HEK293 (cell line): ENCODE results near the gene IRF8.

ENCODE experiments used
- CTCF ChIA-PET: fragments of 350-600 bp; formaldehyde crosslinking; extraction: SDS; loops from one replicate; lab custom pipeline; 2021; ENCODE audit warnings: antibody characterized with exemption; lab: Yijun Ruan, JAX
- POLR2A ChIA-PET: fragments of 300-600 bp; formaldehyde crosslinking; extraction: SDS; loops from one replicate; lab custom pipeline; 2020; ENCODE audit warnings: antibody characterized with exemption, inconsistent platforms; lab: Yijun Ruan, JAX
- H3K27ac ChIP-seq: fragments of 200-500 bp; sonication (Bioruptor generic); 2 replicates; pipeline ENCODE4 v1.5.1; 2014; ENCODE audit warnings: low read depth, low read length, control low read depth, inconsistent platforms; ENCODE audit errors: extremely low read depth
- H3K36me3 ChIP-seq, 2 experiments: fragments of 200-500 bp in 1 of 2; sonication (Bioruptor generic) in 1 of 2; 1 replicate in 1 of 2; 2 replicates in 1 of 2; pipeline ENCODE4 v1.5.1; 2014 to 2017; ENCODE audit warnings: inconsistent platforms in 2 of 2, low read length in 2 of 2; ENCODE audit not compliant: control insufficient read depth in 2 of 2, insufficient read depth in 1 of 2
- H3K4me1 ChIP-seq: fragments of 200-500 bp; sonication (Bioruptor generic); 2 replicates; pipeline ENCODE4 v1.5.1; 2014; ENCODE audit warnings: mild to moderate bottlenecking, low read length, inconsistent platforms; ENCODE audit not compliant: control insufficient read depth, insufficient read depth
- H3K4me3 ChIP-seq: 2 replicates; pipeline ENCODE4 v1.5.1; 2011; ENCODE audit warnings: low read depth, mild to moderate bottlenecking, control low read depth, low read length, moderate library complexity
- H3K9me3 ChIP-seq: fragments of 200-500 bp; sonication (Bioruptor generic); 2 replicates; pipeline ENCODE4 v1.5.1; 2014; ENCODE audit warnings: low read depth, low read length, inconsistent platforms; ENCODE audit not compliant: control insufficient read depth, insufficient read depth
- BCL6B ChIP-seq: fragments of 450-650 bp; formaldehyde crosslinking; IDR thresholded peaks from 2 replicates; pipeline ENCODE4 v1.5.1; 2017; ENCODE audit warnings: missing biosample characterization, missing genetic modification characterization
- CTCF ChIP-seq: fragments of 450-650 bp; formaldehyde crosslinking; IDR thresholded peaks from 2 replicates; pipeline ENCODE4 v1.5.1; 2016; ENCODE audit warnings: missing biosample characterization, missing genetic modification characterization
- HIC1 ChIP-seq: fragments of 450-650 bp; formaldehyde crosslinking; IDR thresholded peaks from 2 replicates; pipeline ENCODE4 v1.5.1; 2016; ENCODE audit warnings: missing biosample characterization, missing genetic modification characterization
- KLF10 ChIP-seq: fragments of 450-650 bp; IDR thresholded peaks from 2 replicates; pipeline ENCODE4 v1.5.1; 2018; ENCODE audit warnings: missing biosample characterization, mild to moderate bottlenecking, missing genetic modification characterization
- REST ChIP-seq: fragments of 450-650 bp; formaldehyde crosslinking; IDR thresholded peaks from 2 replicates; pipeline ENCODE4 v1.5.1; 2016; ENCODE audit warnings: missing biosample characterization, missing genetic modification characterization
- ZEB2 ChIP-seq: fragments of 450-650 bp; formaldehyde crosslinking; IDR thresholded peaks from 2 replicates; pipeline ENCODE4 v1.5.1; 2016; ENCODE audit warnings: missing biosample characterization, missing genetic modification characterization
- ZNF112 ChIP-seq: fragments of 450-650 bp; formaldehyde crosslinking; IDR thresholded peaks from 2 replicates; pipeline ENCODE4 v1.5.0; 2017; ENCODE audit warnings: missing biosample characterization, missing genetic modification characterization
- ZNF311 ChIP-seq: fragments of 450-650 bp; formaldehyde crosslinking; IDR thresholded peaks from 2 replicates; pipeline ENCODE4 v1.5.1; 2017; ENCODE audit warnings: missing biosample characterization, missing genetic modification characterization, borderline replicate concordance
- ZNF513 ChIP-seq: fragments of 450-650 bp; IDR thresholded peaks from 2 replicates; pipeline ENCODE4 v1.5.1; 2018; ENCODE audit warnings: missing biosample characterization, missing genetic modification characterization
- ZNF677 ChIP-seq: fragments of 450-650 bp; IDR thresholded peaks from 2 replicates; pipeline ENCODE4 v1.5.0; 2018; ENCODE audit warnings: missing biosample characterization, mild to moderate bottlenecking, missing genetic modification characterization, moderate library complexity
- TF ChIP-seq, protein P1 (sequence below): fragments of 450-650 bp; formaldehyde crosslinking; IDR thresholded peaks from 2 replicates; pipeline ENCODE4 v1.5.1; 2016; ENCODE audit warnings: missing biosample characterization, missing genetic modification characterization
- TF ChIP-seq, protein P2 (sequence below): fragments of 450-650 bp; formaldehyde crosslinking; IDR thresholded peaks from 2 replicates; pipeline ENCODE4 v1.5.1; 2016; ENCODE audit warnings: missing biosample characterization, missing genetic modification characterization, low read depth
- TF ChIP-seq, protein P3 (sequence below): fragments of 450-650 bp; formaldehyde crosslinking; IDR thresholded peaks from 2 replicates; pipeline ENCODE4 v1.5.1; 2016; ENCODE audit warnings: missing biosample characterization, missing genetic modification characterization, borderline replicate concordance
- TF ChIP-seq, protein P4 (sequence below): fragments of 450-650 bp; formaldehyde crosslinking; IDR thresholded peaks from 2 replicates; pipeline ENCODE4 v1.5.1; 2017; ENCODE audit warnings: missing biosample characterization, missing genetic modification characterization
- TF ChIP-seq, protein P5 (sequence below): fragments of 450-650 bp; formaldehyde crosslinking; IDR thresholded peaks from 2 replicates; pipeline ENCODE4 v1.5.1; 2016; ENCODE audit warnings: missing biosample characterization, missing genetic modification characterization

Gene IRF8

GRCh38 chr16:85927959-85928358 is 29.0 kb downstream of the IRF8 start:
- Histone ChIP-seq H3K27ac (no peak overlapping the region), H3K9me3 (no peaks in the 10 kb centered on the region), H3K4me3 (no peak overlapping the region), H3K36me3 (no peaks in the 10 kb centered on the region), H3K4me1 (no peaks in the 10 kb centered on the region)
- ChIA-PET POLR2A (no interaction called here), CTCF (interaction anchor here (1.2 kb wide), 1 partner anchor 22 kb away, joined by 3 read pairs; no protein-coding TSS in a partner anchor)
- TF ChIP-seq REST (tag by site-specific recombination) (no peak), ZNF311 (tag by site-specific recombination) (no peak), ZNF677 (no peak), ZNF112 (tag by site-specific recombination) (no peak), CTCF (no peak), ZNF513 (tag by site-specific recombination) (no peak), ZEB2 (tag by site-specific recombination) (no peak), BCL6B (tag by site-specific recombination) (no peak), KLF10 (no peak), HIC1 (tag by site-specific recombination) (no peak)
- TF ChIP-seq, protein P1, sequence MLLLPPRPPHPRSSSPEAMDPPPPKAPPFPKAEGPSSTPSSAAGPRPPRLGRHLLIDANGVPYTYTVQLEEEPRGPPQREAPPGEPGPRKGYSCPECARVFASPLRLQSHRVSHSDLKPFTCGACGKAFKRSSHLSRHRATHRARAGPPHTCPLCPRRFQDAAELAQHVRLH: no peak
- TF ChIP-seq, protein P2, sequence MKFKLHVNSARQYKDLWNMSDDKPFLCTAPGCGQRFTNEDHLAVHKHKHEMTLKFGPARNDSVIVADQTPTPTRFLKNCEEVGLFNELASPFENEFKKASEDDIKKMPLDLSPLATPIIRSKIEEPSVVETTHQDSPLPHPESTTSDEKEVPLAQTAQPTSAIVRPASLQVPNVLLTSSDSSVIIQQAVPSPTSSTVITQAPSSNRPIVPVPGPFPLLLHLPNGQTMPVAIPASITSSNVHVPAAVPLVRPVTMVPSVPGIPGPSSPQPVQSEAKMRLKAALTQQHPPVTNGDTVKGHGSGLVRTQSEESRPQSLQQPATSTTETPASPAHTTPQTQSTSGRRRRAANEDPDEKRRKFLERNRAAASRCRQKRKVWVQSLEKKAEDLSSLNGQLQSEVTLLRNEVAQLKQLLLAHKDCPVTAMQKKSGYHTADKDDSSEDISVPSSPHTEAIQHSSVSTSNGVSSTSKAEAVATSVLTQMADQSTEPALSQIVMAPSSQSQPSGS (tag by site-specific recombination): no peak
- TF ChIP-seq, protein P3, sequence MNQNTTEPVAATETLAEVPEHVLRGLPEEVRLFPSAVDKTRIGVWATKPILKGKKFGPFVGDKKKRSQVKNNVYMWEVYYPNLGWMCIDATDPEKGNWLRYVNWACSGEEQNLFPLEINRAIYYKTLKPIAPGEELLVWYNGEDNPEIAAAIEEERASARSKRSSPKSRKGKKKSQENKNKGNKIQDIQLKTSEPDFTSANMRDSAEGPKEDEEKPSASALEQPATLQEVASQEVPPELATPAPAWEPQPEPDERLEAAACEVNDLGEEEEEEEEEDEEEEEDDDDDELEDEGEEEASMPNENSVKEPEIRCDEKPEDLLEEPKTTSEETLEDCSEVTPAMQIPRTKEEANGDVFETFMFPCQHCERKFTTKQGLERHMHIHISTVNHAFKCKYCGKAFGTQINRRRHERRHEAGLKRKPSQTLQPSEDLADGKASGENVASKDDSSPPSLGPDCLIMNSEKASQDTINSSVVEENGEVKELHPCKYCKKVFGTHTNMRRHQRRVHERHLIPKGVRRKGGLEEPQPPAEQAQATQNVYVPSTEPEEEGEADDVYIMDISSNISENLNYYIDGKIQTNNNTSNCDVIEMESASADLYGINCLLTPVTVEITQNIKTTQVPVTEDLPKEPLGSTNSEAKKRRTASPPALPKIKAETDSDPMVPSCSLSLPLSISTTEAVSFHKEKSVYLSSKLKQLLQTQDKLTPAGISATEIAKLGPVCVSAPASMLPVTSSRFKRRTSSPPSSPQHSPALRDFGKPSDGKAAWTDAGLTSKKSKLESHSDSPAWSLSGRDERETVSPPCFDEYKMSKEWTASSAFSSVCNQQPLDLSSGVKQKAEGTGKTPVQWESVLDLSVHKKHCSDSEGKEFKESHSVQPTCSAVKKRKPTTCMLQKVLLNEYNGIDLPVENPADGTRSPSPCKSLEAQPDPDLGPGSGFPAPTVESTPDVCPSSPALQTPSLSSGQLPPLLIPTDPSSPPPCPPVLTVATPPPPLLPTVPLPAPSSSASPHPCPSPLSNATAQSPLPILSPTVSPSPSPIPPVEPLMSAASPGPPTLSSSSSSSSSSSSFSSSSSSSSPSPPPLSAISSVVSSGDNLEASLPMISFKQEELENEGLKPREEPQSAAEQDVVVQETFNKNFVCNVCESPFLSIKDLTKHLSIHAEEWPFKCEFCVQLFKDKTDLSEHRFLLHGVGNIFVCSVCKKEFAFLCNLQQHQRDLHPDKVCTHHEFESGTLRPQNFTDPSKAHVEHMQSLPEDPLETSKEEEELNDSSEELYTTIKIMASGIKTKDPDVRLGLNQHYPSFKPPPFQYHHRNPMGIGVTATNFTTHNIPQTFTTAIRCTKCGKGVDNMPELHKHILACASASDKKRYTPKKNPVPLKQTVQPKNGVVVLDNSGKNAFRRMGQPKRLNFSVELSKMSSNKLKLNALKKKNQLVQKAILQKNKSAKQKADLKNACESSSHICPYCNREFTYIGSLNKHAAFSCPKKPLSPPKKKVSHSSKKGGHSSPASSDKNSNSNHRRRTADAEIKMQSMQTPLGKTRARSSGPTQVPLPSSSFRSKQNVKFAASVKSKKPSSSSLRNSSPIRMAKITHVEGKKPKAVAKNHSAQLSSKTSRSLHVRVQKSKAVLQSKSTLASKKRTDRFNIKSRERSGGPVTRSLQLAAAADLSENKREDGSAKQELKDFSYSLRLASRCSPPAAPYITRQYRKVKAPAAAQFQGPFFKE (tag by site-specific recombination): no peak
- TF ChIP-seq, protein P4, sequence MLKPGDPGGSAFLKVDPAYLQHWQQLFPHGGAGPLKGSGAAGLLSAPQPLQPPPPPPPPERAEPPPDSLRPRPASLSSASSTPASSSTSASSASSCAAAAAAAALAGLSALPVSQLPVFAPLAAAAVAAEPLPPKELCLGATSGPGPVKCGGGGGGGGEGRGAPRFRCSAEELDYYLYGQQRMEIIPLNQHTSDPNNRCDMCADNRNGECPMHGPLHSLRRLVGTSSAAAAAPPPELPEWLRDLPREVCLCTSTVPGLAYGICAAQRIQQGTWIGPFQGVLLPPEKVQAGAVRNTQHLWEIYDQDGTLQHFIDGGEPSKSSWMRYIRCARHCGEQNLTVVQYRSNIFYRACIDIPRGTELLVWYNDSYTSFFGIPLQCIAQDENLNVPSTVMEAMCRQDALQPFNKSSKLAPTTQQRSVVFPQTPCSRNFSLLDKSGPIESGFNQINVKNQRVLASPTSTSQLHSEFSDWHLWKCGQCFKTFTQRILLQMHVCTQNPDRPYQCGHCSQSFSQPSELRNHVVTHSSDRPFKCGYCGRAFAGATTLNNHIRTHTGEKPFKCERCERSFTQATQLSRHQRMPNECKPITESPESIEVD (tag by site-specific recombination): no peak
- TF ChIP-seq, protein P5, sequence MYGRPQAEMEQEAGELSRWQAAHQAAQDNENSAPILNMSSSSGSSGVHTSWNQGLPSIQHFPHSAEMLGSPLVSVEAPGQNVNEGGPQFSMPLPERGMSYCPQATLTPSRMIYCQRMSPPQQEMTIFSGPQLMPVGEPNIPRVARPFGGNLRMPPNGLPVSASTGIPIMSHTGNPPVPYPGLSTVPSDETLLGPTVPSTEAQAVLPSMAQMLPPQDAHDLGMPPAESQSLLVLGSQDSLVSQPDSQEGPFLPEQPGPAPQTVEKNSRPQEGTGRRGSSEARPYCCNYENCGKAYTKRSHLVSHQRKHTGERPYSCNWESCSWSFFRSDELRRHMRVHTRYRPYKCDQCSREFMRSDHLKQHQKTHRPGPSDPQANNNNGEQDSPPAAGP (tag by site-specific recombination): no peak
